Measurements from ENCODE around the gene LRAT. TPM values are rescaled to one million over a fixed set of nuclear protein-coding genes. Genes with fewer than 3 reads are reported as not detected.

Gene LRAT
- total and polyA plus RNA-seq, 9 of the 15 experiments (the other 6 are each of a cell fraction or from before 2014, with no cell fraction given): 0.03 to 0.41 (median 0.07) TPM; not detected in 4

DNA sequence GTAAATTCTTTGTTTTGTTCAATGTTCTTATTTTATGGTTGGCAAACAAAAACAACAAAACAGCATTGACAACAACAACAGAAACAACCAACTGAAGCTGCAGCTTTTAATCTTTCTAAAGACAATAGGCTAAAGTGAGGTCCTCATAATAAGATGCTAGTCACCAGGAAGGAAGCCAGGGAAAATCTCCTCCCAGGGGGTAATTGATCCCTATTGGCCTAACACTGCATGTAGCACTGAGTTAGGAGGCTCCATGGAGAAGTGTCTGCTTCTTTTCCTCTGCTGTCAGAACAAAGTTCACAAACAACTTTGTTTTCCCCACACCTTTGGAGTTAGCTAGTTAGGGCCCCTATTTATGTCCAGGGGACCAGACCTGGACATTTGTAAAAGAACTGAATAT lies 4.7 kb upstream of the LRAT start:
- Histone ChIP-seq H3K9ac (ENCODE audit: insufficient read depth in 1 of 2, low read depth in 2 of 2, low read length in 2 of 2) (no peak overlapping the region), H3K9me3 (replicated peaks; ENCODE audit: control insufficient read depth, insufficient read depth, low read depth, low read length) (no peaks in the 10 kb centered on the region), H3K79me2 (ENCODE audit: control insufficient read depth, insufficient read depth, low read length) (no peaks in the 10 kb centered on the region), H3K27me3 (ENCODE audit: control insufficient read depth in 2 of 2, insufficient read depth in 2 of 2, low read length in 2 of 2) (peaks cover 10 to 33% of the 10 kb centered on the region in 2 experiments; a peak in 4 of 5 replicates), H3K27ac (ENCODE audit: extremely low read depth, low read depth, low read length) (no peak overlapping the region), H4K20me1 (replicated peaks; ENCODE audit: control insufficient read depth, insufficient read depth, low read length) (no peaks in the 10 kb centered on the region), H3K4me1 (replicated peaks in 1 of 2; ENCODE audit: control insufficient read depth in 2 of 2, insufficient read depth in 2 of 2, low read length in 2 of 2) (peaks cover 0 to 14% of the 10 kb centered on the region in 2 experiments; a peak in 2 of 5 replicates), H3K36me3 (ENCODE audit: control insufficient read depth, insufficient read depth, low read length) (no peaks in the 10 kb centered on the region), H3K4me3 (no peak overlapping the region), H3K4me2 (ENCODE audit: insufficient read depth, low read length) (no peak overlapping the region), H3K9me1 (ENCODE audit: control insufficient read depth, insufficient read depth, low read length) (no peaks in the 10 kb centered on the region), H2AFZ (ENCODE audit: low read depth, low read length) (no peak overlapping the region)
- BruUV-seq (replicated peaks): no TSS peak
- CTCF ChIA-PET (ENCODE audit: low intra/inter-chr PET ratio): no interaction called here
- intact Hi-C loops (cut with micrococcal nuclease): no loop called here
- ATAC-seq (no peak), FAIRE-seq (no peak), DNase-seq (ENCODE audit: extremely low read depth in 1 of 4, low spot score in 3 of 4) (no peak)
- POLR2A ChIA-PET: interaction anchor here (0.6 kb wide), 2 partner anchors 187 to 1396 kb away, joined by 3 to 4 read pairs; no protein-coding TSS in a partner anchor
- no peak for TF ChIP-seq ZNF79 (CRISPR knock-in tag; IDR thresholded peaks at IDR 0.05; ENCODE audit: low read depth)
- TF ChIP-seq TARDBP (IDR thresholded peaks at IDR 0.05): no peak
- no peak for TF ChIP-seq SIX5 (IDR thresholded peaks at IDR 0.05; ENCODE audit: borderline replicate concordance in 1 of 2, insufficient read depth in 1 of 2, low read depth in 1 of 2, low read length in 2 of 2)
- no peak for TF ChIP-seq ZNF561 (CRISPR knock-in tag; conservative IDR thresholded peaks at IDR 0.05)
- no peak for TF ChIP-seq MAX (CRISPR knock-in tag; IDR thresholded peaks at IDR 0.05)
- TF ChIP-seq KAT7 (CRISPR knock-in tag; IDR thresholded peaks at IDR 0.05; ENCODE audit: borderline replicate concordance): no peak
- TF ChIP-seq, protein P1, sequence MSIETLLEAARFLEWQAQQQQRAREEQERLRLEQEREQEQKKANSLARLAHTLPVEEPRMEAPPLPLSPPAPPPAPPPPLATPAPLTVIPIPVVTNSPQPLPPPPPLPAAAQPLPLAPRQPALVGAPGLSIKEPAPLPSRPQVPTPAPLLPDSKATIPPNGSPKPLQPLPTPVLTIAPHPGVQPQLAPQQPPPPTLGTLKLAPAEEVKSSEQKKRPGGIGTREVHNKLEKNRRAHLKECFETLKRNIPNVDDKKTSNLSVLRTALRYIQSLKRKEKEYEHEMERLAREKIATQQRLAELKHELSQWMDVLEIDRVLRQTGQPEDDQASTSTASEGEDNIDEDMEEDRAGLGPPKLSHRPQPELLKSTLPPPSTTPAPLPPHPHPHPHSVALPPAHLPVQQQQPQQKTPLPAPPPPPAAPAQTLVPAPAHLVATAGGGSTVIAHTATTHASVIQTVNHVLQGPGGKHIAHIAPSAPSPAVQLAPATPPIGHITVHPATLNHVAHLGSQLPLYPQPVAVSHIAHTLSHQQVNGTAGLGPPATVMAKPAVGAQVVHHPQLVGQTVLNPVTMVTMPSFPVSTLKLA (conservative IDR thresholded peaks at IDR 0.05): no peak
- no peak for TF ChIP-seq ZNF165 (CRISPR knock-in tag; IDR thresholded peaks at IDR 0.05; ENCODE audit: borderline replicate concordance)
- TF ChIP-seq ZNF146 (CRISPR knock-in tag; IDR thresholded peaks at IDR 0.05; ENCODE audit: unreplicated experiment): no peak
- TF ChIP-seq HES1 (IDR thresholded peaks at IDR 0.05; ENCODE audit: low read depth): no peak
- no peak for TF ChIP-seq ZNF263 (CRISPR knock-in tag; IDR thresholded peaks at IDR 0.05; ENCODE audit: borderline replicate concordance)
- TF ChIP-seq ZBTB11 (CRISPR knock-in tag; IDR thresholded peaks at IDR 0.05): no peak
- TF ChIP-seq PCBP1 (IDR thresholded peaks at IDR 0.05; ENCODE audit: low read depth, low read length, poor library complexity, severe bottlenecking): no peak
- no peak for TF ChIP-seq ZNF778 (CRISPR knock-in tag; IDR thresholded peaks at IDR 0.05)
- in situ Hi-C loops (cut with MboI): no loop called here

All from K562 (cell line).